WERI-Rb-1 (cell line): ENCODE data around the gene BTBD1.

Experiments
- DNase-seq: peaks from one replicate; pipeline ENCODE4 v3.0.0-alpha.2; 2020
- H3K27ac ChIP-seq: fragments of 250-450 bp; sonication (Bioruptor Pico); 2 replicates; pipeline ENCODE4 v1.5.1; 2020; ENCODE audit warnings: mild to moderate bottlenecking, moderate library complexity
- H3K27me3 ChIP-seq: fragments of 250-450 bp; sonication (Bioruptor Pico); 2 replicates; pipeline ENCODE4 v1.5.1; 2021; ENCODE audit warnings: mild to moderate bottlenecking, low read depth, moderate library complexity; ENCODE audit not compliant: insufficient read depth, severe bottlenecking
- H3K36me3 ChIP-seq: fragments of 250-450 bp; sonication (Bioruptor Pico); 2 replicates; pipeline ENCODE4 v1.5.1; 2020; ENCODE audit warnings: mild to moderate bottlenecking, moderate library complexity
- H3K4me3 ChIP-seq: 2 replicates; pipeline ENCODE4 v1.5.1; 2011; ENCODE audit warnings: low read depth, mild to moderate bottlenecking, control low read depth, low read length
- H3K9me3 ChIP-seq: fragments of 250-450 bp; sonication (Bioruptor Pico); 2 replicates; pipeline ENCODE4 v1.5.1; 2021; ENCODE audit warnings: mild to moderate bottlenecking, moderate library complexity; ENCODE audit not compliant: severe bottlenecking
- CTCF ChIP-seq: IDR thresholded peaks from 2 replicates; pipeline ENCODE4 v1.5.1; 2011; ENCODE audit warnings: low read depth, mild to moderate bottlenecking, control low read depth, inconsistent platforms, low read length

Gene BTBD1

DNA sequence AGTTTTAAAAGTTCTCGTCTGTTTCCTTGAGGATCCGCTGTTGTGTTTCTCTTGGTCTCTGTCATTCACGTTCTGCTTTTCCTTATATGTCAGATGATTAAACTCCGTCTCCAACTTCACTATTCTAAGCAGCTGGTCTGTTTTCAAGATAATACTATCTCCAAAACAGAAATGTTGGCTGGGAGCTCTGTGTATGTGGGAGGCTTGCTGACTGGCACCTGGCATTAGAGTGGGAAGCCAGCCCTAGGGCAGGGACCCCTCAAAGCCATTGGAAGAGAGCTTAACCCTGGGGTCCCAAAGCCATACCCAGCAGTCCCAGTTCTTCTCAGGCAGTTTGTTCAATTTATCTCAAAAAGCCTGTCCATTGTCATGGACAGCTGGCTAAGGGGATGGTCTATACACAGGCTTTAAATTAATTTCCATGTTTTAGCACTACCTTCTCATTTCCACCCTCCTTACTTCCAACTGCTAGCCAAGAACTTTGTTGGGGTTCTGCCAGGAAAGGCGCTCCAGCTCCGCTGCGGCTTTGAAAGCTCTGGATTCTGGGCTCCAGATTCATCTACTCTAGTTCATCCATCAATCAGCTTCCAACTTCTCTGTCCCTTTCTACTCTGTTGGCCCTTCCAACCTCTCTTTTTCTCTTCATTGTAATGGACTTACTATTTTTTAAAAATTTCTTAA is 9.2 kb downstream of the BTBD1 start:
- peaks cover 43% of the 10 kb centered on the region for H3K36me3 ChIP-seq
- no peak for DNase-seq
- TF ChIP-seq CTCF: no peak
- no peaks in the 10 kb centered on the region for H3K9me3 ChIP-seq
- no peak overlapping the region for H3K4me3 ChIP-seq
- H3K27me3 ChIP-seq: no peaks in the 10 kb centered on the region
- no peak overlapping the region for H3K27ac ChIP-seq

- no peak for DNase-seq
- Histone ChIP-seq H3K4me3 (no peak overlapping the region), H3K36me3 (peaks cover 39% of the 10 kb centered on the region), H3K27me3 (no peaks in the 10 kb centered on the region), H3K9me3 (no peaks in the 10 kb centered on the region), H3K27ac (no peak overlapping the region)
- TF ChIP-seq CTCF: no peak
Observed at GRCh38 chr15:83057002-83057401, 10.1 kb downstream of the BTBD1 start.

DNA sequence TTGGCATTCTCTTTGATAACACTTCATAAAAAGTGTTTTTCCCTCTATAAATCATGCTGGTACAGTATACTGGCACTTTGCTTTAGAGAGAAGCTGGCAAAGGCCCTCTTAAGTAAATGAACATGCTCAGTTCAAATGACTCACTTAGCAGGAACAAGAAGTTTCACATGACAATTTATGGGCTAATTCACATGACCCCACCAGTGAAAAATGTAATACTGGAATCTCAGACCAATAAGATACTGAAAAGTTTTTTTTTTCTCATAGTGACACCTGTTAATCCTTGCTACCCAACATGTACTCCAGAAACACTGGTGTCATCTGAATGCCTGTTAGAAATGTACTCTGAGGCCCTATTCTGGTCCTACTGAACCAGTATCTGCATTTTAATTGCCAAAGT is 13.9 kb downstream of the BTBD1 start:
- no peak for TF ChIP-seq CTCF
- no peaks in the 10 kb centered on the region for H3K9me3 ChIP-seq
- H3K4me3 ChIP-seq: no peak overlapping the region
- H3K36me3 ChIP-seq: peaks cover 53% of the 10 kb centered on the region
- no peaks in the 10 kb centered on the region for H3K27me3 ChIP-seq
- no peak overlapping the region for H3K27ac ChIP-seq
- no peak for DNase-seq

DNA sequence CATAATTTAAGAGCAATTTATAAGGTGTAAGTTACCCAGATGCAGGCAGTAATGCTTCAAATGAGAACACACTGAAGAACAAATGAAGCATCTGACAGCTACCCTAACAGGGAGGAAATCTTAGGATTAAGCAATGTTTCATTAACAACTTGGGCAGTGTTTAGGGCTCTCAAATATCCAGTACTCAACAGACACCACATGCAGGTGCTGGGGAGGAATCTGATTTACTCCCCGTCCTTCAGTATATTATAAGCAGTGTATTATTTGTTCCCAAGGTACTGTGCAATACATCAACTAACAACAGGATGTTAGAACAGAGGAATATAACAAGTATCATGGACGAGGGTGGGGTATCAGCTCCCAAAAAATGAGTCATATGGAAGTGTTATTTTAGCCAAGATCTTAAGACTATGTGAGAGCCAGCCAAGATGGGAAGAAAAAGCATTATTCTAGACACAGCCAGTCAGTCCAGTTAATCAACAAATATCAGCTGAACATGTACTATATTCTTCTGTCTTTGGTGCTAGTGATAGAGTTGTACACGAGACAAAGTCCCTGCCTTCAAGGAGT is 20.4 kb downstream of the BTBD1 start:
- Histone ChIP-seq H3K9me3 (no peaks in the 10 kb centered on the region), H3K4me3 (no peak overlapping the region), H3K36me3 (peaks cover 52% of the 10 kb centered on the region), H3K27ac (no peak overlapping the region), H3K27me3 (no peaks in the 10 kb centered on the region)
- DNase-seq: no peak
- TF ChIP-seq CTCF: no peak

DNA sequence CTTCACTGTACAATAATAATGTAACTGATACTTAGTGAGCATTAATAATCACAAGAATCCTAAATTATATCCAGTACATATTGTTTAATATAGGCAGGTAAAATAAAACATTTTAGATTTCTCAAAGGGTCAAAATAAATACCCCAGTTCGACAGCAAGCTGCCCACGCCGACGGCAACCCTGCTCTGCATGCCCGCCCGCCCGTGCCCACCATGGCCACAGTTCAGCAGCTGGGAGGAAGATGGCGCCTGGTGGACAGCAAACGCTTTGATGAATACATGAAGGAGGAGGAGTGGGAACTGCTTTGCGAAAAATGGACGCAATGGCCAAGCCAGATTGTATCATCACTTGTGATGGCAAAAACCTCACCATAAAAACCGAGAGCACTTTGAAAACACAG is 22.9 kb downstream of the BTBD1 start:
- Histone ChIP-seq H3K27me3 (no peaks in the 10 kb centered on the region), H3K9me3 (no peaks in the 10 kb centered on the region), H3K27ac (no peak overlapping the region), H3K36me3 (peaks cover 51% of the 10 kb centered on the region), H3K4me3 (no peak overlapping the region)
- DNase-seq: no peak
- TF ChIP-seq CTCF: no peak

DNA sequence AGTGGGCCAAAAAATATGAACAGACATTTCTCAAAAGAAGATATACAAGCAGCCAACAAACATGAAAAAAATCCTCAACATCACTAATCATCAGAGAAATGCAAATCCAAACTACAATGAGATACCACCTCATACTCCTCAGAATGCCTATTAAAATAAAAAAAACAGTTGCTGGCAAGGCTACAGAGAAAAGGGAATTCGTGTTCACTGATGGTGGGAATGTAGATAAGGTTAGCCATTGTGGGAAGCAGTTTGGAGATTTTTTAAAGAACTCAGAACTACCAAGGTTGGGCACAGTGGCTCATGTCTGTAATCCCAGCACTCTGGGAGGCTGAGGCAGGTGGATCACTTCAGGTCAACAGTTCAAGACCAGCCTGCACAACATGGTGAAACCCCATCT is 27.8 kb downstream of the BTBD1 start:
- Histone ChIP-seq H3K36me3 (peaks cover 28% of the 10 kb centered on the region), H3K4me3 (no peak overlapping the region), H3K9me3 (no peaks in the 10 kb centered on the region), H3K27me3 (no peaks in the 10 kb centered on the region), H3K27ac (no peak overlapping the region)
- TF ChIP-seq CTCF: no peak
- DNase-seq: no peak
